IPS-18a (cell line): Measurements from ENCODE around the gene BCAS3.
"Not testable (repeated sequence)": the region's sequence is repeated elsewhere in the genome, so short reads cannot be mapped to it uniquely, and the experiment has no call there.

Experiments
- H3K27ac ChIP-seq: one replicate; pipeline ENCODE4 v1.5.1; 2013; ENCODE audit warnings: low read length
- H3K27me3 ChIP-seq: one replicate; pipeline ENCODE4 v1.6.1; 2013; ENCODE audit warnings: mild to moderate bottlenecking, low read length; ENCODE audit not compliant: control insufficient read depth, insufficient read depth
- H3K36me3 ChIP-seq: one replicate; pipeline ENCODE4 v1.6.1; 2013; ENCODE audit warnings: low read depth, low read length; ENCODE audit not compliant: control insufficient read depth
- H3K4me1 ChIP-seq: one replicate; pipeline ENCODE4 v1.6.1; 2013; ENCODE audit warnings: low read depth, low read length; ENCODE audit not compliant: control insufficient read depth
- H3K4me3 ChIP-seq: one replicate; pipeline ENCODE4 v1.5.1; 2013; ENCODE audit warnings: low read length
- H3K9ac ChIP-seq: one replicate; pipeline ENCODE4 v1.6.1; 2013; ENCODE audit warnings: mild to moderate bottlenecking, low read length, moderate library complexity
- H3K9me3 ChIP-seq: one replicate; pipeline ENCODE4 v1.6.1; 2013; ENCODE audit warnings: low read depth, low read length; ENCODE audit not compliant: control insufficient read depth

BCAS3 gene

GRCh38 chr17:60646701-60647100 lies 30.9 kb upstream of the BCAS3 start:
- Histone ChIP-seq H3K27ac (no peak overlapping the region), H3K27me3 (no peaks in the 10 kb centered on the region), H3K4me1 (no peaks in the 10 kb centered on the region), H3K9ac (no peak overlapping the region), H3K9me3 (no peaks in the 10 kb centered on the region), H3K4me3 (no peak overlapping the region), H3K36me3 (peaks cover 17% of the 10 kb centered on the region)

GRCh38 chr17:60647705-60648104 lies 29.9 kb upstream of the BCAS3 start:
- Histone ChIP-seq H3K4me3 (no peak overlapping the region), H3K27me3 (no peaks in the 10 kb centered on the region), H3K27ac (no peak overlapping the region), H3K36me3 (peaks cover 17% of the 10 kb centered on the region), H3K9ac (no peak overlapping the region), H3K4me1 (no peaks in the 10 kb centered on the region), H3K9me3 (no peaks in the 10 kb centered on the region)

GRCh38 chr17:60652454-60653247 lies 25.0 kb upstream of the BCAS3 start:
- Histone ChIP-seq H3K4me3 (no peak overlapping the region), H3K36me3 (peaks cover 29% of the 10 kb centered on the region)

GRCh38 chr17:60653569-60653968 lies 24.1 kb upstream of the BCAS3 start:
- Histone ChIP-seq H3K27ac (no peak overlapping the region), H3K9me3 (no peaks in the 10 kb centered on the region), H3K9ac (no peak overlapping the region), H3K4me1 (no peaks in the 10 kb centered on the region), H3K4me3 (no peak overlapping the region), H3K27me3 (no peaks in the 10 kb centered on the region), H3K36me3 (peaks cover 24% of the 10 kb centered on the region)

More at GRCh38 chr17:60652454-60653247, 25.0 kb upstream of the BCAS3 start:
- Histone ChIP-seq H3K27ac (no peak overlapping the region), H3K9ac (no peak overlapping the region), H3K4me1 (no peaks in the 10 kb centered on the region), H3K27me3 (no peaks in the 10 kb centered on the region), H3K9me3 (no peaks in the 10 kb centered on the region)

GRCh38 chr17:60656499-60656898 lies 21.2 kb upstream of the BCAS3 start:
- no peaks in the 10 kb centered on the region for H3K9me3 ChIP-seq
- H3K4me3 ChIP-seq, result no peak overlapping the region
- no peaks in the 10 kb centered on the region for H3K27me3 ChIP-seq
- H3K36me3 ChIP-seq, result peaks cover 12% of the 10 kb centered on the region
- no peak overlapping the region for H3K27ac ChIP-seq
- no peaks in the 10 kb centered on the region for H3K4me1 ChIP-seq
- H3K9ac ChIP-seq, result no peak overlapping the region

GRCh38 chr17:60659156-60659555 lies 18.5 kb upstream of the BCAS3 start:
- no peak overlapping the region for H3K4me3 ChIP-seq
- no peak overlapping the region for H3K27ac ChIP-seq
- H3K9ac ChIP-seq, result no peak overlapping the region
- H3K27me3 ChIP-seq, result no peaks in the 10 kb centered on the region
- peaks cover 17% of the 10 kb centered on the region for H3K36me3 ChIP-seq
- no peaks in the 10 kb centered on the region for H3K4me1 ChIP-seq
- H3K9me3 ChIP-seq, result no peaks in the 10 kb centered on the region

- Histone ChIP-seq H3K27ac (no peak overlapping the region), H3K9me3 (no peaks in the 10 kb centered on the region), H3K9ac (no peak overlapping the region), H3K27me3 (no peaks in the 10 kb centered on the region), H3K36me3 (peaks cover 19% of the 10 kb centered on the region), H3K4me1 (no peaks in the 10 kb centered on the region), H3K4me3 (no peak overlapping the region)
These were observed 16.2 kb upstream of the BCAS3 start for GRCh38 chr17:60661489-60661888.

GRCh38 chr17:60664022-60664421 lies 13.6 kb upstream of the BCAS3 start:
- Histone ChIP-seq H3K4me3 (no peak overlapping the region), H3K27ac (no peak overlapping the region), H3K36me3 (peaks cover 9% of the 10 kb centered on the region), H3K4me1 (no peaks in the 10 kb centered on the region), H3K27me3 (no peaks in the 10 kb centered on the region), H3K9ac (no peak overlapping the region), H3K9me3 (no peaks in the 10 kb centered on the region)

- H3K9me3 ChIP-seq, result no peaks in the 10 kb centered on the region
- no peak overlapping the region for H3K27ac ChIP-seq
- H3K4me3 ChIP-seq, result no peak overlapping the region
- no peak overlapping the region for H3K9ac ChIP-seq
- H3K4me1 ChIP-seq, result no peaks in the 10 kb centered on the region
- H3K27me3 ChIP-seq, result no peaks in the 10 kb centered on the region
- H3K36me3 ChIP-seq, result peaks cover 9% of the 10 kb centered on the region
These were observed 12.0 kb upstream of the BCAS3 start for GRCh38 chr17:60665602-60666001.

- H3K27ac ChIP-seq, H3K36me3 ChIP-seq, H3K9ac ChIP-seq, H3K27me3 ChIP-seq, H3K4me1 ChIP-seq, H3K9me3 ChIP-seq, H3K4me3 ChIP-seq: not testable (repeated sequence)
These were observed 8.9 kb upstream of the BCAS3 start for GRCh38 chr17:60668741-60669140.

- H3K4me1 ChIP-seq, result no peaks in the 10 kb centered on the region
- no peak overlapping the region for H3K27ac ChIP-seq
- no peaks in the 10 kb centered on the region for H3K36me3 ChIP-seq
- no peaks in the 10 kb centered on the region for H3K27me3 ChIP-seq
- no peaks in the 10 kb centered on the region for H3K9me3 ChIP-seq
- no peak overlapping the region for H3K4me3 ChIP-seq
- H3K9ac ChIP-seq, result no peak overlapping the region
These were observed 6.2 kb upstream of the BCAS3 start for GRCh38 chr17:60671482-60671881.

- not testable (repeated sequence) for H3K9ac ChIP-seq, H3K27me3 ChIP-seq, H3K4me1 ChIP-seq, H3K9me3 ChIP-seq, H3K36me3 ChIP-seq, H3K27ac ChIP-seq, H3K4me3 ChIP-seq
These were observed 3.0 kb upstream of the BCAS3 start for GRCh38 chr17:60674637-60675036.
